Measurements from ENCODE around the gene TEX261. TPM values are rescaled to one million over a fixed set of nuclear protein-coding genes. Genes with fewer than 3 reads are reported as not detected.
A peak's percentile ranks its signal among the peaks of the same experiment; 100 is the strongest.

TEX261 gene
- total RNA-seq, 2 experiments from 2014 or later, result 55.9 to 59.4 TPM

DNA sequence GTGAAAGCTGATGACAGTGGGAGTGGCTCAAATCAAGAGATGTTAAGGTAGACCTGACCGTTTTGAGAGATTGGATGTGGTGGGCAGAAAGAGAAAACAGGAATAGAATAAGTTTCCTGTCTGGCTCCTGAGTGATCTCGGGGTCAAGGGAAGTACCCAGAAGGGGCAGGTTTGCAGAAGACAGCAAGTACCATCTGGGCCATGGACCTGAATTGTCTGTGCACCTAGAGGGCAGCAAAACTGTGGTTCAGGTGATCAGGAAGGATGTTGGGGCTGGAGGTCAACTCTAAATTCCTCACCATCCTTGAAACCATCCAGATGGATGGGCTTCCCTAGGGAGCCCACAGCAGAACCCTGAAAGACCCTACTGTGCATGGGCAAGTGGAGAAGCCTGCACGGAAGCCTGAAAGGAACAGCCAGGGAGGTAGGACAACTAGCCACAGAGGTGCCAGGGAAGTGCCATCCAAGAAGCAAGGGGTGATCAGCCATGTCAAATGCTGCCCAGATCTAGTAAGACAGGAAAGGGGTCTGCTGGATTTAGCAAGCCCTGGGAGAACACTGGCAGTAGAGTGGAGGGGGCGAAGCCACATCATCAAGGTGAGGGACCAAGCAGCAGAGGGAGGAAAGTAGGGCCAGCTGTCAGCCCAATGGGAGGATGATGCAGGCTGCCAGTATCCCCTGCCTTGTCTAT, 8.0 kb downstream of the TEX261 start:
- DNase-seq (no peak), ATAC-seq (no peak)
- ChIA-PET CTCF (interaction anchor here (2.4 to 5.4 kb wide), 3 partner anchors 14 to 84 kb away, joined by 9 to 60 read pairs (median 33); no protein-coding TSS in a partner anchor), POLR2A (no interaction called here)
- Mint-ChIP-seq H3K4me3 (no peak overlapping the region), H3K4me1 (ENCODE audit: low read depth) (peaks cover 26% of the 10 kb centered on the region), H3K36me3 (ENCODE audit: low read depth) (peaks cover 47% of the 10 kb centered on the region), H3K9me3 (ENCODE audit: insufficient read depth) (no peaks in the 10 kb centered on the region), H3K27me3 (ENCODE audit: low read depth) (no peaks in the 10 kb centered on the region), H3K27ac (no peak overlapping the region)

- CTCF ChIA-PET, result interaction anchor here (2.4 to 5.4 kb wide), 5 partner anchors 8 to 85 kb away, joined by 9 to 60 read pairs (median 33); partner anchors contain the start of gene TEX261
- peaks cover 42% of the 10 kb centered on the region for H3K36me3 Mint-ChIP-seq (ENCODE audit: low read depth)
- H3K4me3 Mint-ChIP-seq, result no peak overlapping the region
- peaks cover 24% of the 10 kb centered on the region for H3K4me1 Mint-ChIP-seq (ENCODE audit: low read depth)
- H3K27me3 Mint-ChIP-seq (ENCODE audit: low read depth), result no peaks in the 10 kb centered on the region
- POLR2A ChIA-PET, result no interaction called here
- H3K9me3 Mint-ChIP-seq (ENCODE audit: insufficient read depth), result no peaks in the 10 kb centered on the region
- DNase-seq (no peak), ATAC-seq (no peak)
- H3K27ac Mint-ChIP-seq, result peak overlapping the region; percentile 9
Observed at GRCh38 chr2:70985956-70986355, 8.7 kb downstream of the TEX261 start.

GRCh38 chr2:70985283-70985688, 9.4 kb downstream of the TEX261 start:
- Mint-ChIP-seq H3K27ac (no peak overlapping the region), H3K4me3 (no peak overlapping the region), H3K36me3 (ENCODE audit: low read depth) (peaks cover 39% of the 10 kb centered on the region), H3K27me3 (ENCODE audit: low read depth) (no peaks in the 10 kb centered on the region), H3K9me3 (ENCODE audit: insufficient read depth) (no peaks in the 10 kb centered on the region), H3K4me1 (ENCODE audit: low read depth) (peaks cover 24% of the 10 kb centered on the region)
- DNase-seq (no peak), ATAC-seq (no peak)
- POLR2A ChIA-PET, result interaction anchor here (1.4 kb wide), 1 partner anchor 20 kb away, joined by 3 read pairs; no protein-coding TSS in a partner anchor
- CTCF ChIA-PET, result interaction anchor here (0.7 to 5.4 kb wide), 11 partner anchors 8 to 1548 kb away, joined by 3 to 60 read pairs (median 9); partner anchors contain the start of genes NFU1 and TEX261

DNA sequence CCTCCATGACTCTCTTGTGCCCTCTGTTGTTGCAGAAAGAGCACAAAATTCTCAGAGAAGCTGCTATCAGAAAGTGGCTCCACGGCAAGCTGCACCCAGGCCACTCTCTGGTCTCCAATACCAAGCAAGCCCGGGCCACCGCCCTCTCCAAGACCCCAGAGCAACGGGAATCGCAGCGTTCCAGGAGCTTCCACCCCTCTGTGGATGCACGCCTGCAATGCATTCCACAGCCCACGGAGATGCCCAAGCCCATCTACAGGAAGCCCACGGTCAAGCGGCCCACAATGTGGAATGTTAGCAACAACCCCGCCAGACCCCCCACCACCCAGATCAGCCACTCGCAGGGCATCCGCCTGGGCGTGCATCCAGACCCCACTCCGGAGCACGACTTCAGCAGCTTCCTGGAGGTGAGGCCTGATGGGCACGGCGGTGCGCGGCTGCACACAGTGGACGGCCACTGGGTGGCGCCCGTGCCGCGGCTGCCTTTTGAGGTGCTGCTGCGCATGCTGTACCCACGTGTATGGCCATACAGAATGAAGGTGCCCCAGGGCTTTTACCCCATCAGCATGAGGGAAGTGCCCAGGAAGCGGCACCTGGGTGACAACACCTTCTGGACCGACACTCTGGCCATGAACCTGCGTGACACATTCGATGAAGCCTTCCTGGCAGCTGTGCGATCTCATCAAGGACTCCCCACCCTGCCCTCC, 9.9 kb downstream of the TEX261 start:
- ATAC-seq, result peak; percentile 99
- peaks cover 24% of the 10 kb centered on the region for H3K4me1 Mint-ChIP-seq (ENCODE audit: low read depth)
- POLR2A ChIA-PET, result interaction anchor here (1.4 kb wide), 1 partner anchor 21 kb away, joined by 3 read pairs; no protein-coding TSS in a partner anchor
- peak overlapping the region; percentile 61 for H3K27ac Mint-ChIP-seq
- H3K9me3 Mint-ChIP-seq (ENCODE audit: insufficient read depth), result no peaks in the 10 kb centered on the region
- H3K36me3 Mint-ChIP-seq (ENCODE audit: low read depth), result peaks cover 37% of the 10 kb centered on the region
- CTCF ChIA-PET, result interaction anchor here (0.7 to 5.4 kb wide), 26 partner anchors 9 to 1547 kb away, joined by 3 to 60 read pairs (median 4); partner anchors contain the start of genes NAGK, NFU1 and TEX261
- peak overlapping the region; percentile 30 for H3K4me3 Mint-ChIP-seq
- DNase-seq, result peak; percentile 86
- no peaks in the 10 kb centered on the region for H3K27me3 Mint-ChIP-seq (ENCODE audit: low read depth)

- H3K27ac Mint-ChIP-seq, result peak overlapping the region; percentile 61
- DNase-seq (no peak), ATAC-seq (no peak)
- H3K4me3 Mint-ChIP-seq, result peak overlapping the region; percentile 30
- ChIA-PET CTCF (interaction anchor here (0.7 to 5.4 kb wide), 25 partner anchors 9 to 304 kb away, joined by 3 to 60 read pairs (median 4); partner anchors contain the start of genes NAGK and TEX261), POLR2A (interaction anchor here (1.4 kb wide), 1 partner anchor 21 kb away, joined by 3 read pairs; no protein-coding TSS in a partner anchor)
- H3K27me3 Mint-ChIP-seq (ENCODE audit: low read depth), result no peaks in the 10 kb centered on the region
- peaks cover 24% of the 10 kb centered on the region for H3K4me1 Mint-ChIP-seq (ENCODE audit: low read depth)
- H3K36me3 Mint-ChIP-seq (ENCODE audit: low read depth), result peaks cover 33% of the 10 kb centered on the region
- H3K9me3 Mint-ChIP-seq (ENCODE audit: insufficient read depth), result no peaks in the 10 kb centered on the region
Observed at GRCh38 chr2:70984228-70984575, 10.5 kb downstream of the TEX261 start.

DNA sequence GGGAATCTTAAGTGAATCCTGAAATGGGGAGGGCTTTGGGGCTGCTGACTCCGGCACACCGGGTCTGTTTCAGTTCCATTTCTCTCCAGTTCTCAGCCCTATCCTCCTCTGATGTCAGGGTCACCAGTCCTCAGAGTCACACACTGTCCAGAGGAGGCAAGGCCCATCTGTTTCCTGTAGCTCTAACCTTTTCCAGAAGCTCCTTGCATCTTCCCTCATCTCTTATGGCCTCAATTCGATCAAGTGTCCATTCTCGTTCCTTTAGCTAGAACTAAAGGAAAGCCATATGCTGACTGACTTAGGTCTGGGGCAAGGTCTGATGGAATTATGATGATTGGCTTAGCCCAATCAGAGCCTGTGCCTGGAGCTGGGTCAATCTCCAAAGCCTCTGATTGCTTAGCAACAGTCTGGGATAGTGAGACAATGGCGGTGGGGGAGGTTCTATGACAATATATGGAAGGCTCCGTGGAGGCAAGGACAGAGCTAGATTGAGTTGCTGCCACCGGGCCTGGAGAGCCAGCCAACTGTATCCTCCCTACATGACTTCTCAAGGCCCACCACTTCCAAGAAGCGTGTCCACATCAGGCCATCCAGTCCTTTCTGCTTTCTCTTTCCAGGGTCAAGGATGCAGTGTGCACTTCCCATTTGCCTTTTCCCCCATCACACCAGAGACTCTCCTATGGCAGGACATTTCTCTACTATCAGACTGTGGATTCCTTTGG, 11.0 kb downstream of the TEX261 start:
- POLR2A ChIA-PET, result no interaction called here
- CTCF ChIA-PET, result interaction anchor here (1.0 to 5.4 kb wide), 16 partner anchors 9 to 142 kb away, joined by 3 to 60 read pairs (median 7); partner anchors contain the start of genes NAGK and TEX261
- Mint-ChIP-seq H3K27me3 (ENCODE audit: low read depth) (no peaks in the 10 kb centered on the region), H3K9me3 (ENCODE audit: insufficient read depth) (no peaks in the 10 kb centered on the region), H3K27ac (no peak overlapping the region), H3K36me3 (ENCODE audit: low read depth) (peaks cover 28% of the 10 kb centered on the region), H3K4me1 (ENCODE audit: low read depth) (peaks cover 24% of the 10 kb centered on the region), H3K4me3 (no peak overlapping the region)
- ATAC-seq (no peak), DNase-seq (no peak)

- ChIA-PET POLR2A (no interaction called here), CTCF (interaction anchor here (0.7 to 5.4 kb wide), 6 partner anchors 8 to 35 kb away, joined by 3 to 60 read pairs (median 26); partner anchors contain the start of gene TEX261)
- no peak overlapping the region for H3K4me3 Mint-ChIP-seq
- H3K9me3 Mint-ChIP-seq (ENCODE audit: insufficient read depth), result no peaks in the 10 kb centered on the region
- H3K36me3 Mint-ChIP-seq (ENCODE audit: low read depth), result peaks cover 22% of the 10 kb centered on the region
- no peak for ATAC-seq
- peaks cover 27% of the 10 kb centered on the region for H3K4me1 Mint-ChIP-seq (ENCODE audit: low read depth)
- no peaks in the 10 kb centered on the region for H3K27me3 Mint-ChIP-seq (ENCODE audit: low read depth)
- DNase-seq, result no peak
- H3K27ac Mint-ChIP-seq, result no peak overlapping the region
Observed at GRCh38 chr2:70982971-70983370, 11.7 kb downstream of the TEX261 start.

DNA sequence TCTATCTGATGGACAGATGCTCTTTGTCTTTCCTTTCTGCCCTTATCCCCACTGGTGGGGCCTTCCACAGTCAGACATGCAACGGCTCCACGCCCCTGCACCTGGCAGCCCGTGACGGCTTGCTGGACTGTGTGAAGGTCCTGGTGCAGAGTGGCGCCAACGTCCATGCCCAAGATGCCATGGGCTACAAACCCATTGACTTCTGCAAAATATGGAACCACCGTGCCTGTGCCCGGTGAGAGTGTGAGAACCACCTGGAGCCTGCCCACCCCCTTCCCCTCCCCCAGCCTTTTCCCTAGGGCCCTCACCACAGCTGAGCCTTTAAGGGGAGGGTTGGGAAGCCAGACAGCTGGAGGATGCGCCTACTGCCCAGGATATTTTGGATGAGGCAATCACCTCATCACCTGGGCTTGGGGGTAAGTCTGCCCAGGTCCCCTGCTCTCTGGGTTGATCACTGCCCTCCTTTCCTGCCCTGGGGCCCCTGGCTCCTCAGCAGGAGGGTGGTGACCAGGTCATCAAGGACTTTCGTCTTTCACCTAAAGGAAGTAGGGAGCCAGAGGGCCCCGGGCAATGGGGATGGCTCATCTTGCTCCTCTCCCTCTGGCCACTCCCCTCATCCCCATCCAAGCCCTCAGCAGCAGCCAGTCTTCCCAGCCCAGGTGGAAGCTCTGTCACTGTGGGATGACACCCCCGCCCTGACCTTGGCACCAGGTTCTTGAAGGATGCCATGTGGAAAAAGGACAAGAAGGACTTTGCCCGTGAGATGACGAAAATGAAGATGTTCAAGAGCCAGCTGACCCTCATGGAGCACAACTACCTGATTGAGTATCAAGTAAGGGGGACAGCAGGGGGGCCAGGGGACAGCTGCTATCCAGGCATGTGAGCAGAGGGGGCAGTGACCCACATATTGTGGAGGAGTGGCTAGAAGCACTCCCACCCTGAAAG, 12.5 kb downstream of the TEX261 start:
- POLR2A ChIA-PET, result no interaction called here
- ATAC-seq (no peak), DNase-seq (no peak)
- CTCF ChIA-PET, result interaction anchor here (0.7 to 5.4 kb wide), 5 partner anchors 8 to 34 kb away, joined by 3 to 60 read pairs (median 19); partner anchors contain the start of gene TEX261
- H3K36me3 Mint-ChIP-seq (ENCODE audit: low read depth), result peaks cover 15% of the 10 kb centered on the region
- H3K4me3 Mint-ChIP-seq, result no peak overlapping the region
- H3K4me1 Mint-ChIP-seq (ENCODE audit: low read depth), result peaks cover 35% of the 10 kb centered on the region
- no peaks in the 10 kb centered on the region for H3K9me3 Mint-ChIP-seq (ENCODE audit: insufficient read depth)
- no peak overlapping the region for H3K27ac Mint-ChIP-seq
- no peaks in the 10 kb centered on the region for H3K27me3 Mint-ChIP-seq (ENCODE audit: low read depth)

- POLR2A ChIA-PET, result no interaction called here
Observed at GRCh38 chr2:70981421-70981820, 13.3 kb downstream of the TEX261 start.

DNA sequence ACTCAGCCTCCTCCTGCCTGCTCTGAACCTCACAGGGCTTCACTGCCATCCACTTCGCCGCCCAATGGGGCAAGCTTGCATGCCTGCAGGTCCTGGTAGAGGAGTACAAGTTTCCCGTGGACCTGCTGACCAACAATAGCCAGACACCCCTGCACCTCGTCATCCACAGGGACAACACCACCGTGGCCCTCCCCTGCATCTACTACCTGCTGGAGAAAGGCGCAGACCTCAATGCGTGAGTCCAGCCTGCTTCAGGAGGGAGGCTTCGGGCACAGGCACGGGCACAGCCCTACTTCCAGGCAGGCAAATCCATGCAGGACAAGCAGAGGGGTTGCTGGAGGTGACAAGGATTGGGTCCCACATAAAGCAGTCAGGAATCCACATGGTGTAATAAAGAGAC, 15.0 kb downstream of the TEX261 start:
- Mint-ChIP-seq H3K4me1 (ENCODE audit: low read depth) (peaks cover 22% of the 10 kb centered on the region), H3K27ac (no peak overlapping the region), H3K4me3 (peak overlapping the region; percentile 39), H3K36me3 (ENCODE audit: low read depth) (no peaks in the 10 kb centered on the region), H3K9me3 (ENCODE audit: insufficient read depth) (no peaks in the 10 kb centered on the region), H3K27me3 (ENCODE audit: low read depth) (peaks cover 2% of the 10 kb centered on the region)
- ChIA-PET CTCF (interaction anchor here (4.8 kb wide), 1 partner anchor 14 kb away, joined by 39 read pairs; no protein-coding TSS in a partner anchor), POLR2A (no interaction called here)
- DNase-seq (no peak), ATAC-seq (no peak)

More at GRCh38 chr2:70981421-70981820, 13.3 kb downstream of the TEX261 start:
- no peaks in the 10 kb centered on the region for H3K27me3 Mint-ChIP-seq (ENCODE audit: low read depth)
- CTCF ChIA-PET, result no interaction called here
- H3K36me3 Mint-ChIP-seq (ENCODE audit: low read depth), result peaks cover 8% of the 10 kb centered on the region
- peaks cover 37% of the 10 kb centered on the region for H3K4me1 Mint-ChIP-seq (ENCODE audit: low read depth)
- no peak overlapping the region for H3K27ac Mint-ChIP-seq
- ATAC-seq (no peak), DNase-seq (no peak)
- no peaks in the 10 kb centered on the region for H3K9me3 Mint-ChIP-seq (ENCODE audit: insufficient read depth)
- no peak overlapping the region for H3K4me3 Mint-ChIP-seq
